ENCODE results near the gene ADO. TPM values are rescaled to one million over a fixed set of nuclear protein-coding genes. Genes with fewer than 3 reads are reported as not detected.

Gene ADO
- total and polyA plus RNA-seq, 2 experiments from 2014 or later: 12.6 to 48.3 TPM

GRCh38 chr10:62813453-62813852, 8.9 kb downstream of the ADO start (continued):
- no peak for TF ChIP-seq REST (IDR thresholded peaks at IDR 0.05; ENCODE audit: unreplicated experiment)
- TF ChIP-seq EZH2 (IDR thresholded peaks at IDR 0.05; ENCODE audit: low read depth, unreplicated experiment): no peak
- TF ChIP-seq JUNB (IDR thresholded peaks at IDR 0.05; ENCODE audit: unreplicated experiment): no peak
- no peak for TF ChIP-seq ZNF331 (CRISPR knock-in tag; IDR thresholded peaks at IDR 0.05; ENCODE audit: low read depth)
- no peak for TF ChIP-seq POLR2AphosphoS5 (IDR thresholded peaks at IDR 0.05; ENCODE audit: low read depth)

GRCh38 chr10:62813981-62814380, 9.5 kb downstream of the ADO start:
- Histone ChIP-seq H3K27me3 (ENCODE audit: insufficient read depth) (peaks cover 55% of the 10 kb centered on the region), H4K20me1 (replicated peaks; ENCODE audit: insufficient read depth) (peaks cover 5% of the 10 kb centered on the region; the same call in 1 of the 2 replicates)
- H3K27me3 Mint-ChIP-seq (ENCODE audit: insufficient read depth, low read depth, poor library complexity): peaks cover 57% of the 10 kb centered on the region
- TF ChIP-seq CREB1 (CRISPR knock-in tag; IDR thresholded peaks at IDR 0.05; ENCODE audit: low read depth) (no peak), ZNF331 (CRISPR knock-in tag; IDR thresholded peaks at IDR 0.05; ENCODE audit: low read depth) (no peak), POLR2AphosphoS5 (IDR thresholded peaks at IDR 0.05; ENCODE audit: low read depth) (no peak), JUNB (IDR thresholded peaks at IDR 0.05; ENCODE audit: unreplicated experiment) (no peak), REST (IDR thresholded peaks at IDR 0.05; ENCODE audit: unreplicated experiment) (no peak), NANOG (IDR thresholded peaks at IDR 0.05; ENCODE audit: borderline replicate concordance) (no peak), STAT1 (IDR thresholded peaks at IDR 0.05; ENCODE audit: unreplicated experiment) (no peak), ZNF462 (CRISPR knock-in tag; IDR thresholded peaks at IDR 0.05) (no peak)

More at GRCh38 chr10:62813981-62814380, 9.5 kb downstream of the ADO start:
- no peaks in the 10 kb centered on the region for H3K9me2 ChIP-seq (ENCODE audit: insufficient read depth)
- Mint-ChIP-seq H3K4me3 (peak overlapping the region; percentile 82; the same call in 2 of the 3 replicates), H3K4me1 (peaks cover 19% of the 10 kb centered on the region), H3K9me3 (peaks cover 3% of the 10 kb centered on the region), H3K36me3 (ENCODE audit: low read depth) (no peaks in the 10 kb centered on the region; the same call in 2 of the 3 replicates), H3K27ac (no peak overlapping the region)
- H3K4me1 ChIP-seq (ENCODE audit: insufficient read depth): peaks cover 3% of the 10 kb centered on the region; the same call in 1 of the 2 replicates
- H3K27ac ChIP-seq (ENCODE audit: low read depth): no peak overlapping the region
- no peak overlapping the region for H3K4me3 ChIP-seq
- DNase-seq (ENCODE audit: low spot score): no peak
- peaks cover 10% of the 10 kb centered on the region for H3F3A ChIP-seq (replicated peaks; ENCODE audit: low read depth)
- H3K36me3 ChIP-seq (ENCODE audit: insufficient read depth): no peaks in the 10 kb centered on the region
- no peak overlapping the region for H2AFZ ChIP-seq
- H3K79me2 ChIP-seq (replicated peaks; ENCODE audit: insufficient read depth): peaks cover 6% of the 10 kb centered on the region
- H3K4me2 ChIP-seq: no peak overlapping the region; the same call in 1 of the 2 replicates
- ATAC-seq: no peak

All from GM23338 (cell line).